ENCODE data around the gene SRSF12. TPM values are rescaled to one million over a fixed set of nuclear protein-coding genes. Genes with fewer than 3 reads are reported as not detected.
"Not testable (repeated sequence)": the region's sequence is repeated elsewhere in the genome, so short reads cannot be mapped to it uniquely, and the experiment has no call there.

Gene SRSF12
- total and polyA plus RNA-seq, 9 of the 15 experiments (the other 6 are each of a cell fraction or from before 2014, with no cell fraction given) = not detected

DNA sequence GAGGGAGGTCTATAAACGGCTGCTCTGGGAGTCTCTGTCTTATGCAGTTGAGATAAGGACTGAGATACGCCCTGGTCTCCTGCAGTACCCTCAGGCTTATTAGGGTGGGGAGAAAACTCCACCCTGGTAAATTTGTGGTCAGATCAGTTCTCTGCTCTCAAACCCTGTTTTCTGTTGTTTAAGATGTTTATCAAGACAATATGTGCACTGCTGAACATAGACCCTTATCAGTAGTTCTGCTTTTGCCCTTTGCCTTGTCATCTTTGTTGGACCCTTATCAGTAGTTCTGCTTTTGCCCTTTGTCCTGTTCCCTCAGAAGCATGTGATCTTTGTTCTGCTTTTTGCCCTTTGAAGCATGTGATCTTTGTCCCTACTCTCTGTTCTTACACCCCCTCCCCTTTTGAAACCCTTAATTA, 10.4 kb upstream of the SRSF12 start:
- H2AFZ ChIP-seq (ENCODE audit: low read depth, low read length); DNase-seq (ENCODE audit: extremely low read depth in 1 of 4, low spot score in 3 of 4); H3K4me2 ChIP-seq (ENCODE audit: insufficient read depth, low read length); FAIRE-seq; H3K9ac ChIP-seq (ENCODE audit: insufficient read depth in 1 of 2, low read depth in 2 of 2, low read length in 2 of 2); H3K27ac ChIP-seq (ENCODE audit: extremely low read depth, low read depth, low read length); POLR2A ChIA-PET; H3K9me1 ChIP-seq (ENCODE audit: control insufficient read depth, insufficient read depth, low read length); H3K27me3 ChIP-seq (ENCODE audit: control insufficient read depth in 2 of 2, insufficient read depth in 2 of 2, low read length in 2 of 2); CTCF ChIA-PET (ENCODE audit: low intra/inter-chr PET ratio); ATAC-seq; intact Hi-C loops (cut with micrococcal nuclease); H4K20me1 ChIP-seq (replicated peaks; ENCODE audit: control insufficient read depth, insufficient read depth, low read length); H3K79me2 ChIP-seq (ENCODE audit: control insufficient read depth, insufficient read depth, low read length); H3K4me3 ChIP-seq; in situ Hi-C loops (cut with MboI); H3K4me1 ChIP-seq (replicated peaks in 1 of 2; ENCODE audit: control insufficient read depth in 2 of 2, insufficient read depth in 2 of 2, low read length in 2 of 2); H3K36me3 ChIP-seq (ENCODE audit: control insufficient read depth, insufficient read depth, low read length); H3K9me3 ChIP-seq (replicated peaks; ENCODE audit: control insufficient read depth, insufficient read depth, low read depth, low read length); BruUV-seq (replicated peaks); TF ChIP-seq NR2C2 (CRISPR knock-in tag; IDR thresholded peaks at IDR 0.05): not testable (repeated sequence)
- TF ChIP-seq, protein P1, sequence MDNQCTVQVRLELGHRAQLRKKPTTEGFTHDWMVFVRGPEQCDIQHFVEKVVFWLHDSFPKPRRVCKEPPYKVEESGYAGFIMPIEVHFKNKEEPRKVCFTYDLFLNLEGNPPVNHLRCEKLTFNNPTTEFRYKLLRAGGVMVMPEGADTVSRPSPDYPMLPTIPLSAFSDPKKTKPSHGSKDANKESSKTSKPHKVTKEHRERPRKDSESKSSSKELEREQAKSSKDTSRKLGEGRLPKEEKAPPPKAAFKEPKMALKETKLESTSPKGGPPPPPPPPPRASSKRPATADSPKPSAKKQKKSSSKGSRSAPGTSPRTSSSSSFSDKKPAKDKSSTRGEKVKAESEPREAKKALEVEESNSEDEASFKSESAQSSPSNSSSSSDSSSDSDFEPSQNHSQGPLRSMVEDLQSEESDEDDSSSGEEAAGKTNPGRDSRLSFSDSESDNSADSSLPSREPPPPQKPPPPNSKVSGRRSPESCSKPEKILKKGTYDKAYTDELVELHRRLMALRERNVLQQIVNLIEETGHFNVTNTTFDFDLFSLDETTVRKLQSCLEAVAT (IDR thresholded peaks at IDR 0.05) = peak in 1 of 2 experiments; percentile 27; a peak in 1 of 4 replicates
- TF ChIP-seq L3MBTL2 (IDR thresholded peaks at IDR 0.05) (0 out of 2 replicates have a peak, but pooled peaks have one; percentile 26), TRIM24 (IDR thresholded peaks at IDR 0.05) (peak; percentile 69 to 82), MTA1 (IDR thresholded peaks at IDR 0.05; ENCODE audit: borderline replicate concordance) (peak; percentile 52; the same call in 1 of the 2 replicates), ARID1B (IDR thresholded peaks at IDR 0.05) (peak; percentile 40; the same call in 1 of the 2 replicates), ZBTB17 (CRISPR knock-in tag; IDR thresholded peaks at IDR 0.05) (0 out of 2 replicates have a peak, but pooled peaks have one; percentile 40), ESRRA (IDR thresholded peaks at IDR 0.05; ENCODE audit: borderline replicate concordance, low read depth) (peak; percentile 45; the same call in 1 of the 2 replicates), NR2C1 (IDR thresholded peaks at IDR 0.05) (peak; percentile 46; the same call in 1 of the 2 replicates), NR2C1 (tag; IDR thresholded peaks at IDR 0.05) (peak; percentile 43; the same call in 1 of the 2 replicates), AFF1 (IDR thresholded peaks at IDR 0.05; ENCODE audit: low read depth in 1 of 2, partially characterized antibody in 2 of 2) (peak in 1 of 2 experiments; percentile 31), NR2C2 (tag; IDR thresholded peaks at IDR 0.05) (peak; percentile 32; the same call in 1 of the 2 replicates), SMARCE1 (IDR thresholded peaks at IDR 0.05) (peak; percentile 71; the same call in 1 of the 2 replicates), SOX6 (IDR thresholded peaks at IDR 0.05) (peak; percentile 94)
- TF ChIP-seq, protein P2, sequence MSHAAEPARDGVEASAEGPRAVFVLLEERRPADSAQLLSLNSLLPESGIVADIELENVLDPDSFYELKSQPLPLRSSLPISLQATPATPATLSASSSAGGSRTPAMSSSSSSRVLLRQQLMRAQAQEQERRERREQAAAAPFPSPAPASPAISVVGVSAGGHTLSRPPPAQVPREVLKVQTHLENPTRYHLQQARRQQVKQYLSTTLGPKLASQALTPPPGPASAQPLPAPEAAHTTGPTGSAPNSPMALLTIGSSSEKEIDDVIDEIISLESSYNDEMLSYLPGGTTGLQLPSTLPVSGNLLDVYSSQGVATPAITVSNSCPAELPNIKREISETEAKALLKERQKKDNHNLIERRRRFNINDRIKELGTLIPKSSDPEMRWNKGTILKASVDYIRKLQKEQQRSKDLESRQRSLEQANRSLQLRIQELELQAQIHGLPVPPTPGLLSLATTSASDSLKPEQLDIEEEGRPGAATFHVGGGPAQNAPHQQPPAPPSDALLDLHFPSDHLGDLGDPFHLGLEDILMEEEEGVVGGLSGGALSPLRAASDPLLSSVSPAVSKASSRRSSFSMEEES (CRISPR knock-in tag; IDR thresholded peaks at IDR 0.05) = peak; percentile 25; the same call in 1 of the 2 replicates
- 7% methylated on average over 2 of the region's 2 CpGs for WGBS (ENCODE audit: insufficient coverage, low coverage, missing lambda C conversion rate)

All from K562 (cell line).